ENCODE data around the gene MUSTN1. TPM values are rescaled to one million over a fixed set of nuclear protein-coding genes. Genes with fewer than 3 reads are reported as not detected.
A peak's percentile ranks its signal among the peaks of the same experiment; 100 is the strongest.

The MUSTN1 gene
- total RNA-seq, 1 donor from 2014 or later, result 4.1 TPM

DNA sequence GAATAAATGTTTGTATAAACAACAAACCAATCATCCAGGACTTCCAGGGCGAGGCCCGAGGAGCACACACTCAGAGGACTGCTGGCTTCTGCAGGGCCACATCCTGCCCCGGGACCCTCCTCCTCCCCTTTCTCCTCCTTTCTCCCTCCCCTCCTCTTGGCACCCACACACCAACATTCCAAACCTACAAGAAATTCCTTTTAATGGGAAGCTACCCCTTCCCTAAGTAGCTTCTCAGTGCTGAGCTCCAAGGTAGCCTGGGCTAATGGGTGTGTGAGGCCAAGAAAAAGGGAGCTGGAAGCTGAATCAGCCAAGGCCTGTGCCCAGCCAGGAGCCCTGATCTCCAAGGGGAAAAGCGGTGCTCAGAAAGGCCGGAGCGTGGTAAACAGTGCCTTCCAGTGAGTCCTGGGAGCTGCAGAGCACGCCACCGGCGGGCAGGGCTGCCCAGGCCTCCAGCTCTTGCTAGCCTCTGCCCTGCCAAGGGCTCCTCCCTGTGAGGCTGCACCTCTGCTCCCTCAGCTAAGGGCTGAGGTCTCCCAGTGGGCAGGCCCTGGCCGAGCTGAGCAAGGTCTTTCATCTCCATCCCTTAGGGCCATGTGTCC lies 36.3 kb downstream of the MUSTN1 start:
- no peak for DNase-seq (ENCODE audit: low read depth, low spot score)
- TF ChIP-seq, protein P1, sequence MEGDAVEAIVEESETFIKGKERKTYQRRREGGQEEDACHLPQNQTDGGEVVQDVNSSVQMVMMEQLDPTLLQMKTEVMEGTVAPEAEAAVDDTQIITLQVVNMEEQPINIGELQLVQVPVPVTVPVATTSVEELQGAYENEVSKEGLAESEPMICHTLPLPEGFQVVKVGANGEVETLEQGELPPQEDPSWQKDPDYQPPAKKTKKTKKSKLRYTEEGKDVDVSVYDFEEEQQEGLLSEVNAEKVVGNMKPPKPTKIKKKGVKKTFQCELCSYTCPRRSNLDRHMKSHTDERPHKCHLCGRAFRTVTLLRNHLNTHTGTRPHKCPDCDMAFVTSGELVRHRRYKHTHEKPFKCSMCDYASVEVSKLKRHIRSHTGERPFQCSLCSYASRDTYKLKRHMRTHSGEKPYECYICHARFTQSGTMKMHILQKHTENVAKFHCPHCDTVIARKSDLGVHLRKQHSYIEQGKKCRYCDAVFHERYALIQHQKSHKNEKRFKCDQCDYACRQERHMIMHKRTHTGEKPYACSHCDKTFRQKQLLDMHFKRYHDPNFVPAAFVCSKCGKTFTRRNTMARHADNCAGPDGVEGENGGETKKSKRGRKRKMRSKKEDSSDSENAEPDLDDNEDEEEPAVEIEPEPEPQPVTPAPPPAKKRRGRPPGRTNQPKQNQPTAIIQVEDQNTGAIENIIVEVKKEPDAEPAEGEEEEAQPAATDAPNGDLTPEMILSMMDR (conservative IDR thresholded peaks at IDR 0.05), result no peak
- Mint-ChIP-seq H3K9me3 (no peaks in the 10 kb centered on the region), H3K4me3 (no peak overlapping the region), H3K27ac (ENCODE audit: unreplicated experiment) (no peak overlapping the region), H3K4me1 (peaks cover 13% of the 10 kb centered on the region), H3K27me3 (ENCODE audit: low read depth) (no peaks in the 10 kb centered on the region), H3K36me3 (ENCODE audit: low read depth) (no peaks in the 10 kb centered on the region)

DNA sequence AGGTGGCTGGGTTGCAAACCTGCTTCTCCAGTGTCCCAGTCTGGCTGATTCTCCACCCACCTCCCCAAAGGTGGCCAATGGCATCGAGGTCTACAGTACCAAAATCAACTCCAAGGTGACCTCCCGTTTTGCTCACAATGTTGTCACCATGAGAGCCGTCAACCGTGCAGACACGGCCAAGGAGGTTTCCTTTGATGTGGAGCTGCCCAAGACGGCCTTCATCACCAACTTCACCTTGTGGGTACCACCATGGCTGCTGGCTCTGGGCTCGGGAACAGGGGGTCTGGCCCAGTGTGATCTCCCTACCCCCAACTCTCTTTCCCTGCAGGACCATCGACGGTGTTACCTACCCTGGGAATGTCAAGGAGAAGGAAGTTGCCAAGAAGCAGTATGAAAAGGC lies 38.4 kb downstream of the MUSTN1 start:
- H3K36me3 Mint-ChIP-seq (ENCODE audit: low read depth), result no peaks in the 10 kb centered on the region
- H3K27me3 Mint-ChIP-seq (ENCODE audit: low read depth), result no peaks in the 10 kb centered on the region
- TF ChIP-seq, protein P1 (conservative IDR thresholded peaks at IDR 0.05), result no peak
- DNase-seq (ENCODE audit: low read depth, low spot score), result no peak
- H3K9me3 Mint-ChIP-seq, result no peaks in the 10 kb centered on the region
- H3K4me1 Mint-ChIP-seq, result peaks cover 13% of the 10 kb centered on the region
- H3K4me3 Mint-ChIP-seq, result no peak overlapping the region
- H3K27ac Mint-ChIP-seq (ENCODE audit: unreplicated experiment), result no peak overlapping the region

DNA sequence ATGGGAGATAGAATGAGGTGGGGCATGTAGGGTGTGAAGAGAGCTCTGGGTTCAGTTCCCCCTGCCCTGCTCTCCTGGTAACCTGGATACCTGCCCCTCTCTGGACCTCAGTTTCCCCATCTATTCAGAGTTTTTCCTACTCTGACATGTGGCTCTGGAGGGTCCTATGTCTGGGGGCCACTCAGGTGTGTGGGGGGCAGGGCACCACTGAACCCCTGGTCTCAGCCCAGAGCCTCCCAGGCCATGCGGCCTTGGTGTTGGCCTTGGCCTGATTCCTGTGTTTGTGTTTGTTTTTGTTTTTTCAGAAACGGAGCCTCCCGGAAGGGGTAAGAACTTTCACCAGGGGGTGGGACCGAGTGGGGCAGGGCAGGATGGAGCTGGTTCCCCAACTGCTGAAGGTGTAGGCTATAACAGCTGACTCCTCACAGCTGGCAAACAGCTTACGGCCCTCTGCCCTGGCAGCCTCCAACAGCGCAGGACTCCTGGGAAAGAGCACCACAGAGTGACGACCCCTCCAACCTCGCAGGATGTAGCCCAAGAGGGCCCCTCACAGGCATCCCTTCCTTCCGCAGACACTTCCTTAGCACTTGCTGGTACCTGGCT lies 39.4 kb downstream of the MUSTN1 start:
- no peaks in the 10 kb centered on the region for H3K9me3 Mint-ChIP-seq
- TF ChIP-seq, protein P1 (conservative IDR thresholded peaks at IDR 0.05), result no peak

DNA sequence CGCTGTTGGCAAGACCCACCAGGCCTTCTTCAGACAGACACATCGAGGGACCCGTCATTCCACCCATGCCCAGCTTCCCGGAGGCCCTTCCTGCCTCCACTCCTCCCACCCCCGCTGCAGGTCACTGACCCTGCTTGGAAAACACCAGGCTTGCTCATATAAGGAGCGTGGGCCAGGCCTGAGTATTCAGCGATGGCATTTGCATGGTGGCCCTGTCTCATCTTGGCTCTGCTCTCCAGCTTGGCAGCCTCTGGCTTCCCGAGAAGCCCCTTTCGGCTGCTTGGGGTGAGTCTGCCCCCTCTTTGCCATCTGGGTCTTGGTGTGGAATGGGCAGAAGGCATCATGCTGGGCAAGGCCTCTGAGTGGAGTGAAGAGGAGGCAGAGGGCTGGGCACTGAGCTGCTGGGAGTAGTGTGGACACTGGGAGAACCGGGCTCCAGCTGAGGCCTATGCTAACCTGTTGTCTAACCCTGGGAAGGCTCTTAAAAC lies 40.2 kb downstream of the MUSTN1 start, which contains the start of gene ITIH3:
Gene ITIH3, plus strand, starts transcription at position 185 of the 488 bp plus-strand sequence. Its CDS starts 8 bp downstream, at position 193.
- no peaks in the 10 kb centered on the region for H3K36me3 Mint-ChIP-seq (ENCODE audit: low read depth)
- H3K27ac Mint-ChIP-seq (ENCODE audit: unreplicated experiment), result peak within 1 kb of the TSS; percentile 94
- DNase-seq (ENCODE audit: low read depth, low spot score), result no peak
- peaks cover 13% of the 10 kb centered on the region for H3K4me1 Mint-ChIP-seq
- TF ChIP-seq, protein P1 (conservative IDR thresholded peaks at IDR 0.05), result no peak
- no peak within 1 kb of the TSS for H3K4me3 Mint-ChIP-seq
- no peaks in the 10 kb centered on the region for H3K27me3 Mint-ChIP-seq (ENCODE audit: low read depth)
- H3K9me3 Mint-ChIP-seq, result no peaks in the 10 kb centered on the region

More for the DNA sequence above, 39.4 kb downstream of the MUSTN1 start:
- peak overlapping the region; percentile 43 for H3K27ac Mint-ChIP-seq (ENCODE audit: unreplicated experiment)
- H3K4me1 Mint-ChIP-seq, result peaks cover 13% of the 10 kb centered on the region
- no peaks in the 10 kb centered on the region for H3K36me3 Mint-ChIP-seq (ENCODE audit: low read depth)
- no peaks in the 10 kb centered on the region for H3K27me3 Mint-ChIP-seq (ENCODE audit: low read depth)
- no peak for DNase-seq (ENCODE audit: low read depth, low spot score)
- H3K4me3 Mint-ChIP-seq, result no peak overlapping the region

DNA sequence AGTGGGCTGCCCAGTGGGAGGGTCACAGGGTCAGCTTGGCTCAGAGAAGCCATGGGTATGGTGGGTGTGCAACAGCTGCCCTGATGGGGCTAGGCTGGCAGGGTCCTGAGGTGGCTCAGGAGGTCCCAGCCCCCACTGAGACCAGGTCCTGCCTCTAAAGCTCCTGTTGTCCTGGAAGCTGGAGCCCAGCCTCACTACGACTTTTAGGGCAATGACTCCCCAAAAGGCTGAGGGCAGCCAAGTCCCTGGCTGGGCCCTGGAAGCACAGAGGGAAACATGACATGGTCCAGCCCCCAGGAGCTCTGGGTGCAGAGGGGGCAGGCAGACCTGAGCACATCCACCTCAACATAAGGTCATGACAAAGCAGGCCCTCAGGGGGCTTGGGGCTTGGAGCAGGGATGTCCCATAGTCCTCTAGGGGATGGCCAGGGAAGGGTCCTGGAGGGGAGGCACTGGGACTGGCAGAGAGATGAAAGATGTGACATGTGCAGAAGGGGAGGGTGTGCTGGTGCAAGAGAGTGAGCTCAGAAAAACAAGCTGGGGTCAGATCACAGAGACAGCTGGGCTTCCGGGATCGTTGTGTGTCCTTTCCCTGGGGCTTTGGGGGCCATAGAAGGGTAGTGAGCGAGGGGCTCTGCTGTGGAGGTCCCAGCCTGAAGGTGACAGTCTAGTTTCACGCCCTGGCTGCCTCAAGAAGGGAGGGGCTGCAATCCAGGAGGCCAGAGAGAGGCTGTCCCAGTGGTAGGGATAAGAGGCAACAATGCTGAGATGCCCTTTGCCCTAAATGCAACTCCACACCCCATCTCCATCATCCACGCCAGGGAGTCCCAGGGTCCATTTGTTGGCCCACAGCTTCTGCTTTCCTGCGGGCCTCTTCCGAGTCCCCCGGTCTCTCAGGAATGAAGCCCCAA lies 40.9 kb downstream of the MUSTN1 start:
- H3K36me3 Mint-ChIP-seq (ENCODE audit: low read depth), result no peaks in the 10 kb centered on the region
- no peaks in the 10 kb centered on the region for H3K9me3 Mint-ChIP-seq
- H3K27me3 Mint-ChIP-seq (ENCODE audit: low read depth), result no peaks in the 10 kb centered on the region

More for the DNA sequence above, 40.9 kb downstream of the MUSTN1 start:
- TF ChIP-seq, protein P1 (conservative IDR thresholded peaks at IDR 0.05), result no peak
- DNase-seq (ENCODE audit: low read depth, low spot score), result no peak
- Mint-ChIP-seq H3K27ac (ENCODE audit: unreplicated experiment) (peak overlapping the region; percentile 94), H3K4me3 (no peak overlapping the region), H3K4me1 (peaks cover 18% of the 10 kb centered on the region)
